SU-DHL-6 (cell line): ENCODE data around the gene ITGA8.

Experiments used
- H2AFZ ChIP-seq: fragments of 200-600 bp; sonication (generic); 2 replicates; pipeline ENCODE4 v1.6.1; 2014; ENCODE audit warnings: low read depth, mild to moderate bottlenecking, moderate library complexity, mixed read lengths, antibody characterized with exemption, low read length; ENCODE audit not compliant: severe bottlenecking
- H3F3A ChIP-seq: fragments of 200-600 bp; shearing (Covaris generic); 2 replicates; pipeline ENCODE4 v1.6.0; 2016; ENCODE audit warnings: antibody characterized with exemption, mild to moderate bottlenecking; ENCODE audit not compliant: insufficient read depth
- H3K27ac ChIP-seq: fragments of 200-600 bp; sonication (generic); 2 replicates; pipeline ENCODE4 v1.5.1; 2016; ENCODE audit warnings: low read depth, mild to moderate bottlenecking, low read length, moderate library complexity, mixed read lengths
- H3K27me3 ChIP-seq: fragments of 200-600 bp; sonication (generic), shearing (Covaris generic); 2 replicates; pipeline ENCODE4 v1.6.0; 2014; ENCODE audit warnings: mild to moderate bottlenecking, low read length
- H3K36me3 ChIP-seq: fragments of 200-600 bp; sonication (generic); 2 replicates; pipeline ENCODE4 v1.6.1; 2014; ENCODE audit warnings: mild to moderate bottlenecking, low read length, mixed read lengths
- H3K4me2 ChIP-seq: fragments of 300-600, 200-600 bp; shearing (Covaris generic), sonication (generic); 2 replicates; pipeline ENCODE4 v1.6.0; 2014; ENCODE audit warnings: low read length, low read depth, mild to moderate bottlenecking; ENCODE audit not compliant: poor library complexity, severe bottlenecking
- H3K4me3 ChIP-seq: fragments of 200-600 bp; sonication (generic); 2 replicates; pipeline ENCODE4 v1.5.1; 2014; ENCODE audit warnings: antibody characterized with exemption, low read length, mild to moderate bottlenecking, mixed read lengths; ENCODE audit not compliant: insufficient read depth, poor library complexity, severe bottlenecking
- H3K79me2 ChIP-seq: fragments of 200-600 bp; sonication (generic); 2 replicates; pipeline ENCODE4 v1.6.1; 2014; ENCODE audit warnings: mild to moderate bottlenecking, low read length, moderate library complexity; ENCODE audit not compliant: insufficient read depth
- H3K9ac ChIP-seq: fragments of 200-600 bp; sonication (generic); 2 replicates; pipeline ENCODE4 v1.7.0; 2014; ENCODE audit warnings: mild to moderate bottlenecking, low read length
- H3K9me2 ChIP-seq: fragments of 200-600 bp; sonication (generic); replicated peaks from 2 replicates; pipeline ENCODE4 v1.6.1; 2014; ENCODE audit warnings: low read length; ENCODE audit not compliant: insufficient read depth
- H3K9me3 ChIP-seq: fragments of 200-600 bp; sonication (generic); 2 replicates; pipeline ENCODE4 v1.6.1; 2014; ENCODE audit warnings: low read length, mixed read lengths; ENCODE audit not compliant: insufficient read depth
- H4K20me1 ChIP-seq: fragments of 200-600 bp; sonication (generic); 2 replicates; pipeline ENCODE4 v1.6.1; 2014; ENCODE audit warnings: low read depth, mild to moderate bottlenecking, antibody characterized with exemption, low read length, moderate library complexity, mixed read lengths
- EZH2phosphoT487 ChIP-seq: fragments of 200-600 bp; sonication (generic), shearing (Covaris generic); conservative IDR thresholded peaks from 2 replicates; pipeline ENCODE4 v1.6.1; 2018; ENCODE audit warnings: mild to moderate bottlenecking, antibody characterized with exemption, low read length, moderate library complexity, mixed read lengths
- TF ChIP-seq, protein P1 (sequence below): fragments of 200-600 bp; sonication (generic); IDR thresholded peaks from one replicate; pipeline ENCODE4 v1.5.1; 2017; ENCODE audit warnings: antibody characterized with exemption, mild to moderate bottlenecking, low read length, moderate library complexity; ENCODE audit not compliant: insufficient read depth, poor library complexity, severe bottlenecking

ITGA8 gene

GRCh38 chr10:15518250-15518649, 201.5 kb downstream of the ITGA8 start:
- no peak overlapping the region for H3K9ac ChIP-seq
- no peaks in the 10 kb centered on the region for H3K79me2 ChIP-seq
- no peak overlapping the region for H3K27ac ChIP-seq
- H3K9me2 ChIP-seq: no peaks in the 10 kb centered on the region
- no peaks in the 10 kb centered on the region for H3K36me3 ChIP-seq
- no peaks in the 10 kb centered on the region for H3F3A ChIP-seq
- H2AFZ ChIP-seq: no peak overlapping the region
- no peak overlapping the region for H3K4me2 ChIP-seq
- TF ChIP-seq, protein P1, sequence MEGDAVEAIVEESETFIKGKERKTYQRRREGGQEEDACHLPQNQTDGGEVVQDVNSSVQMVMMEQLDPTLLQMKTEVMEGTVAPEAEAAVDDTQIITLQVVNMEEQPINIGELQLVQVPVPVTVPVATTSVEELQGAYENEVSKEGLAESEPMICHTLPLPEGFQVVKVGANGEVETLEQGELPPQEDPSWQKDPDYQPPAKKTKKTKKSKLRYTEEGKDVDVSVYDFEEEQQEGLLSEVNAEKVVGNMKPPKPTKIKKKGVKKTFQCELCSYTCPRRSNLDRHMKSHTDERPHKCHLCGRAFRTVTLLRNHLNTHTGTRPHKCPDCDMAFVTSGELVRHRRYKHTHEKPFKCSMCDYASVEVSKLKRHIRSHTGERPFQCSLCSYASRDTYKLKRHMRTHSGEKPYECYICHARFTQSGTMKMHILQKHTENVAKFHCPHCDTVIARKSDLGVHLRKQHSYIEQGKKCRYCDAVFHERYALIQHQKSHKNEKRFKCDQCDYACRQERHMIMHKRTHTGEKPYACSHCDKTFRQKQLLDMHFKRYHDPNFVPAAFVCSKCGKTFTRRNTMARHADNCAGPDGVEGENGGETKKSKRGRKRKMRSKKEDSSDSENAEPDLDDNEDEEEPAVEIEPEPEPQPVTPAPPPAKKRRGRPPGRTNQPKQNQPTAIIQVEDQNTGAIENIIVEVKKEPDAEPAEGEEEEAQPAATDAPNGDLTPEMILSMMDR: no peak
- TF ChIP-seq EZH2phosphoT487: no peak
- H3K4me3 ChIP-seq: no peak overlapping the region
- H3K9me3 ChIP-seq: no peaks in the 10 kb centered on the region
- no peaks in the 10 kb centered on the region for H4K20me1 ChIP-seq
- H3K27me3 ChIP-seq: no peaks in the 10 kb centered on the region

- Histone ChIP-seq H3K36me3 (no peaks in the 10 kb centered on the region), H3K79me2 (no peaks in the 10 kb centered on the region), H3K4me2 (no peak overlapping the region), H3K9ac (no peak overlapping the region), H4K20me1 (no peaks in the 10 kb centered on the region), H3K27me3 (no peaks in the 10 kb centered on the region), H3K9me3 (no peaks in the 10 kb centered on the region), H3K4me3 (no peak overlapping the region), H3K9me2 (no peaks in the 10 kb centered on the region), H3K27ac (no peak overlapping the region), H2AFZ (no peak overlapping the region), H3F3A (no peaks in the 10 kb centered on the region)
- TF ChIP-seq EZH2phosphoT487: no peak
- TF ChIP-seq, protein P1: no peak
These were observed 203.3 kb downstream of the ITGA8 start for GRCh38 chr10:15516256-15517085.

GRCh38 chr10:15515202-15515601, 204.5 kb downstream of the ITGA8 start:
- no peaks in the 10 kb centered on the region for H3K36me3 ChIP-seq
- H3K4me3 ChIP-seq: no peak overlapping the region
- no peak overlapping the region for H3K27ac ChIP-seq
- no peak for TF ChIP-seq EZH2phosphoT487
- TF ChIP-seq, protein P1: no peak
- H3K9me3 ChIP-seq: no peaks in the 10 kb centered on the region
- no peaks in the 10 kb centered on the region for H3K79me2 ChIP-seq
- no peaks in the 10 kb centered on the region for H3K9me2 ChIP-seq
- H3K9ac ChIP-seq: no peak overlapping the region
- H3K27me3 ChIP-seq: no peaks in the 10 kb centered on the region
- no peak overlapping the region for H2AFZ ChIP-seq
- no peaks in the 10 kb centered on the region for H4K20me1 ChIP-seq
- H3K4me2 ChIP-seq: no peak overlapping the region
- H3F3A ChIP-seq: no peaks in the 10 kb centered on the region
